DOHH2 (cell line): Measurements from ENCODE around the gene MRPL36.

Source experiments
- H3F3A ChIP-seq: fragments of 200-600 bp; sonication (generic), shearing (Covaris generic); 2 replicates; pipeline ENCODE4 v1.6.0; 2016; ENCODE audit warnings: antibody characterized with exemption, mild to moderate bottlenecking; ENCODE audit not compliant: control insufficient read depth, insufficient read depth
- H3K27ac ChIP-seq: fragments of 200-600 bp; sonication (generic); 2 replicates; pipeline ENCODE4 v1.5.1; 2014; ENCODE audit warnings: low read depth, mild to moderate bottlenecking, low read length, moderate library complexity
- H3K27me3 ChIP-seq: fragments of 200-600 bp; sonication (generic); 2 replicates; pipeline ENCODE4 v1.6.1; 2014; ENCODE audit warnings: mild to moderate bottlenecking, low read length, mixed read lengths; ENCODE audit not compliant: control insufficient read depth
- H3K36me3 ChIP-seq: fragments of 200-600 bp; sonication (generic); 2 replicates; pipeline ENCODE4 v1.6.1; 2014; ENCODE audit warnings: mild to moderate bottlenecking, low read length, moderate library complexity, mixed read lengths; ENCODE audit not compliant: control insufficient read depth
- H3K4me1 ChIP-seq: fragments of 200-600 bp; sonication (generic); 2 replicates; pipeline ENCODE4 v1.6.1; 2014; ENCODE audit warnings: mild to moderate bottlenecking, low read length, mixed read lengths; ENCODE audit not compliant: control insufficient read depth
- H3K4me2 ChIP-seq: fragments of 200-600 bp; sonication (generic); 2 replicates; pipeline ENCODE4 v1.6.0; 2014; ENCODE audit warnings: mild to moderate bottlenecking, low read length, moderate library complexity
- H3K4me3 ChIP-seq: fragments of 200-600 bp; sonication (generic); 2 replicates; pipeline ENCODE4 v1.5.1; 2014; ENCODE audit warnings: mild to moderate bottlenecking, low read length, mixed read lengths
- H3K79me2 ChIP-seq: fragments of 200-600 bp; sonication (generic); 2 replicates; pipeline ENCODE4 v1.6.1; 2014; ENCODE audit warnings: mild to moderate bottlenecking, low read length, mixed read lengths; ENCODE audit not compliant: control insufficient read depth
- H3K9me2 ChIP-seq: fragments of 200-600 bp; sonication (generic); replicated peaks from 2 replicates; pipeline ENCODE4 v1.6.1; 2014; ENCODE audit warnings: mild to moderate bottlenecking, low read length, mixed read lengths; ENCODE audit not compliant: control insufficient read depth
- H3K9me3 ChIP-seq: fragments of 200-600 bp; sonication (generic); 2 replicates; pipeline ENCODE4 v1.6.1; 2014; ENCODE audit warnings: antibody characterized with exemption, low read length, mixed read lengths; ENCODE audit not compliant: control insufficient read depth, insufficient read depth
- H4K20me1 ChIP-seq: fragments of 200-600 bp; sonication (generic); 2 replicates; pipeline ENCODE4 v1.6.0; 2014; ENCODE audit warnings: low read depth, mild to moderate bottlenecking, antibody characterized with exemption, low read length, moderate library complexity; ENCODE audit not compliant: control insufficient read depth, insufficient read depth
- CTCF ChIP-seq: fragments of 200-600 bp; sonication (generic); IDR thresholded peaks from one replicate; pipeline ENCODE4 v1.5.1; 2014; ENCODE audit warnings: antibody characterized with exemption, mild to moderate bottlenecking, low read depth, low read length; ENCODE audit not compliant: poor library complexity, severe bottlenecking
- EZH2phosphoT487 ChIP-seq: fragments of 200-600 bp; sonication (generic); IDR thresholded peaks from 2 replicates; pipeline ENCODE4 v1.6.1; 2017; ENCODE audit warnings: borderline replicate concordance, mild to moderate bottlenecking, antibody characterized with exemption, low read length, moderate library complexity, mixed read lengths

MRPL36 gene

GRCh38 chr5:1803192-1803591, 3.6 kb upstream of the MRPL36 start:
- H3K9me3 ChIP-seq, result no peaks in the 10 kb centered on the region
- H3K4me1 ChIP-seq, result peaks cover 17% of the 10 kb centered on the region
- H3K4me2 ChIP-seq, result no peak overlapping the region
- peaks cover 82% of the 10 kb centered on the region for H3K36me3 ChIP-seq
- H3K9me2 ChIP-seq, result no peaks in the 10 kb centered on the region
- H3K79me2 ChIP-seq, result peaks cover 98% of the 10 kb centered on the region
- H3K27ac ChIP-seq, result no peak overlapping the region
- no peaks in the 10 kb centered on the region for H3K27me3 ChIP-seq
- H3F3A ChIP-seq, result peaks cover 8% of the 10 kb centered on the region
- no peak overlapping the region for H3K4me3 ChIP-seq
- no peaks in the 10 kb centered on the region; the same call in 1 of the 2 replicates for H4K20me1 ChIP-seq
- TF ChIP-seq CTCF (no peak), EZH2phosphoT487 (no peak)

- peak overlapping the region; percentile 84 for H3K4me2 ChIP-seq
- no peaks in the 10 kb centered on the region; the same call in 1 of the 2 replicates for H4K20me1 ChIP-seq
- peaks cover 8% of the 10 kb centered on the region for H3F3A ChIP-seq
- peaks cover 98% of the 10 kb centered on the region for H3K79me2 ChIP-seq
- H3K27ac ChIP-seq, result peak overlapping the region; percentile 80
- TF ChIP-seq CTCF (no peak), EZH2phosphoT487 (no peak)
- no peaks in the 10 kb centered on the region for H3K27me3 ChIP-seq
- peaks cover 82% of the 10 kb centered on the region for H3K36me3 ChIP-seq
- H3K4me3 ChIP-seq, result peak overlapping the region; percentile 93
- peaks cover 30% of the 10 kb centered on the region for H3K4me1 ChIP-seq
- no peaks in the 10 kb centered on the region for H3K9me2 ChIP-seq
- H3K9me3 ChIP-seq, result no peaks in the 10 kb centered on the region
Observed at GRCh38 chr5:1801967-1802295, 2.3 kb upstream of the MRPL36 start.

GRCh38 chr5:1801222-1801966, 1.8 kb upstream of the MRPL36 start, which contains the start of gene NDUFS6:
NDUFS6 (plus strand) TSS chr5:1801407; CDS start chr5:1801418, 11 bp downstream.
- peaks cover 8% of the 10 kb centered on the region for H3F3A ChIP-seq
- H3K79me2 ChIP-seq, result peaks cover 98% of the 10 kb centered on the region
- no peaks in the 10 kb centered on the region for H3K9me3 ChIP-seq
- H3K27me3 ChIP-seq, result no peaks in the 10 kb centered on the region
- H3K4me2 ChIP-seq, result peak within 1 kb of the TSS; percentile 84
- peak within 1 kb of the TSS; percentile 80 for H3K27ac ChIP-seq
- no peaks in the 10 kb centered on the region; the same call in 1 of the 2 replicates for H4K20me1 ChIP-seq
- no peak for TF ChIP-seq CTCF
- no peak for TF ChIP-seq EZH2phosphoT487
- H3K36me3 ChIP-seq, result peaks cover 82% of the 10 kb centered on the region
- H3K4me3 ChIP-seq, result peak within 1 kb of the TSS; percentile 93
- H3K4me1 ChIP-seq, result peaks cover 34% of the 10 kb centered on the region
- H3K9me2 ChIP-seq, result no peaks in the 10 kb centered on the region
